Large intestine (tissue), 3 donors: Measurements from ENCODE around the gene UGT8. TPM values are rescaled to one million over a fixed set of nuclear protein-coding genes. Genes with fewer than 3 reads are reported as not detected.
A peak's percentile ranks its signal among the peaks of the same experiment; 100 is the strongest.
"Not testable (repeated sequence)": the region's sequence is repeated elsewhere in the genome, so short reads cannot be mapped to it uniquely, and the experiment has no call there.

Experiments
- DNase-seq, 2 donors: peaks; one replicate each; pipeline versions ENCODE4 v3.0.0 to v3.0.0-alpha.2; 2013
- H3K27ac ChIP-seq: one replicate; pipeline ENCODE4 v1.5.1; 2013; ENCODE audit warnings: low read length
- H3K27me3 ChIP-seq: 2 replicates; pipeline ENCODE4 v1.6.1; 2013; ENCODE audit warnings: low read length; ENCODE audit not compliant: control insufficient read depth, insufficient read depth
- H3K36me3 ChIP-seq: 2 replicates; pipeline ENCODE4 v1.6.1; 2013; ENCODE audit warnings: low read length; ENCODE audit not compliant: control insufficient read depth, insufficient read depth
- H3K4me1 ChIP-seq: one replicate; pipeline ENCODE4 v1.6.1; 2013; ENCODE audit warnings: low read length; ENCODE audit not compliant: control insufficient read depth, insufficient read depth
- H3K4me3 ChIP-seq: one replicate; pipeline ENCODE4 v1.5.1; 2013; ENCODE audit warnings: low read length
- H3K9me3 ChIP-seq: one replicate; pipeline ENCODE4 v1.6.1; 2013; ENCODE audit warnings: mild to moderate bottlenecking, low read depth, low read length, moderate library complexity; ENCODE audit not compliant: control insufficient read depth
- WGBS: methylation state at CpG from one replicate; pipeline ENCODE4 v1.1.5; 2013; ENCODE audit warnings: low lambda C conversion rate; ENCODE audit not compliant: insufficient coverage; 5-methylcytosine and 5-hydroxymethylcytosine counted together
- polyA plus RNA-seq: library from polyadenylated mRNA; unstranded; fragments of 120-200 nt; gene quantifications from one replicate; pipeline ENCODE4 v1.2.1, GENCODE V29; 2013

UGT8 gene
- polyA plus RNA-seq, 1 donor, result 76.6 TPM

DNA sequence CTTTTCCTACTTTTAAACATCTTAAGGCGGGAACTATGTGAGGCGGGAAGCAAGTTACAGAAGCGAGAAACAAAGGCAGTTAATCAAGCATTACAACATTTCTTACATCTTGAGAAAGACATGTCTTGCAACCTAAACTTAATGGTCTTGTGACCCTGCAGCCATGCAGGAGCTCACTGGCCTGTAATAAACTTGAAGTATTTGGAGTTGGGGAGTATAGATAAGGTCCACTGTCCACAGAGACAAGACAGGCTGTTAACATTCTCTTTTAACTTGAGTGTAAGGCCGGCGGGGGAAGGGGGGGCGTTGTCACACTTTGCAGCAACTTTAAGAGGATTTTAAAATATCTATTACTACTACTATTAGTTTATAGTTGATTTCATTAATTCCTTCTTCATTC lies 10.3 kb upstream of the UGT8 start:
- DNase-seq, result no peak
- Histone ChIP-seq H3K4me1 (peaks cover 15% of the 10 kb centered on the region), H3K4me3 (no peak overlapping the region), H3K9me3 (no peaks in the 10 kb centered on the region), H3K27ac (no peak overlapping the region), H3K36me3 (no peaks in the 10 kb centered on the region), H3K27me3 (no peaks in the 10 kb centered on the region)
- WGBS, result no CpG with 5 or more reads among the region's 6 CpGs

DNA sequence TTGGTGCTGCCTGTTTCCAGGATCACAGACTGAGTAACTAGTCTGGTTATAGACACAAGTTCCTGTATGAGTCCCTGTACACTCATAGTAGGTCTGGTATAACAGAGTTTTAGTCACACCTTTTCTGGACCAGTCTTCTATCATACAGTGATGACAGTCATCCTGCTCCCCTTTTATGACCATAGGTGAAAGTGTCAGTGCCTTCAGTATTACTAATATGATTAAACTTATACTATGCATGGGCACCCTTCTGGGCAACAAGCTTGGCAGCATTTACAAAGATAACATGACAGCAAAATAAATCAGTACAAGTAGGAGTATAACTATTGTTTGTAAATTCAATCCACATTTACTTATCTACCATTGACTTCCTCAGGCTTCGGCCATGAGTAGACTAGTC lies 8.2 kb upstream of the UGT8 start:
- WGBS, result no CpG with 5 or more reads among the region's 1 CpG
- H3K36me3 ChIP-seq, H3K4me3 ChIP-seq, H3K9me3 ChIP-seq, DNase-seq, H3K27ac ChIP-seq, H3K27me3 ChIP-seq: not testable (repeated sequence)
- peaks cover 24% of the 10 kb centered on the region for H3K4me1 ChIP-seq

DNA sequence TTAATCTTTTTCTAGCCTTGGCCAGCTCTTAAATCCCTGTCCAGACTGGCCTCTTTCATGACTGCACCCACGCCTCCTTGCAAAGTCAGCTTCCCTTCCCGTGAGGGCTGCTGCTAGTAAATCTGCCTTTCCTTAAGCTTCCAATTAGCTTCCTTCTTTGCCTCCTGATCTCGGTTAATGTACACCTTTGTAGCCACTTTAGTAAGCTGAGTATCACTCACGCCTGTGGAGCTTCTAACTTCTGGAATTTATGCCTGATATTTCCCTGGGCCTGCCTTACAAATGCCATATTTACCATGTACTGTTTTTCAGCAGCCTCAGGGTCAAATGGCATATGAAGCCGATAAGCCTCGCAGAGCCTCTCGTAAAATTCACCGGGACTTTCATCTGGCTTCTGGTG lies 5.1 kb upstream of the UGT8 start:
- H3K27ac ChIP-seq, result peak overlapping the region; percentile 76

DNA sequence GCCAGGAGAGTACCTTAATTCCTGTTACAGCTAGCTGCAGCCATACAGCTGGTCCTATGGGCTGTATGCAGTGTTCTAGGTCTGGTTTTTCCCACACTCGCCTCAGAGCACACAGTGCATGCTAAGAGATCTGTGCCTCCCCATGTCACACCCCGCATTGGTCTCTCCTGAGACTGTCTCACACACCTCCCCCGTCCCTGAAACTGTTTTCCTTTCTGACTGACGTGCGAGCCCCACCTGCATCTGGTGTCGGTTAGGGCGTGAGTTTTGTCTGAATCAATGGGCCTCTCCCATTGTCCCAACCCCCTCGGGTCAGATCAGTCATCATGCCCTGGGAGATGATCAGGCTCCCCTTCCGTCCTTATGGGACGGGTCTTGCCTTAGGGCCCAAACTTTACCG lies 3.4 kb upstream of the UGT8 start:
- Histone ChIP-seq H3K27me3 (peaks cover 18% of the 10 kb centered on the region), H3K9me3 (peaks cover 7% of the 10 kb centered on the region), H3K4me1 (peaks cover 35% of the 10 kb centered on the region), H3K27ac (peak overlapping the region; percentile 78), H3K36me3 (no peaks in the 10 kb centered on the region), H3K4me3 (no peak overlapping the region)
- DNase-seq, result no peak
- no CpG with 5 or more reads among the region's 11 CpGs for WGBS

More for the DNA sequence above, 5.1 kb upstream of the UGT8 start:
- WGBS, result 24% methylated on average over 2 of the region's 8 CpGs
- Histone ChIP-seq H3K4me3 (no peak overlapping the region), H3K36me3 (no peaks in the 10 kb centered on the region), H3K9me3 (peaks cover 7% of the 10 kb centered on the region), H3K4me1 (peaks cover 35% of the 10 kb centered on the region), H3K27me3 (peaks cover 7% of the 10 kb centered on the region)
- peak; percentile 43 to 70 for DNase-seq

DNA sequence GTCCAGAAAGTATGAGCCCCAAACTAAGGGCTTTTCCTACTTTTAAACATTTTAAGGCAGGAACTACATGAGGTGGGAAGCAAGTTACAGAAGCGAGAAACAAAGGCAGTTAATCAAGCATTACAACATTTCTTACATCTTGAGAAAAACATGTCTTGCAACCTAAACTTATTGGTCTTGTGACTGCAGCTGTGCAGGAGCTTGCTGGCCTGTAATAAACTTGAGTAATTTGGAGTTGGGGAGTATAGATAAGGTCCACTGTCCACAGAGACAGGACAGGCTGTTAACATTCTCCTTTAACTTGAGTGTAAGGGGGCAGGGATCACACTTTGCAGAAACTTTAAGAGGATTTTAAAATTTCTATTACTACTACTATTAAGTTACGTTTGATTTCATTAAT lies 2.7 kb upstream of the UGT8 start:
- peaks cover 35% of the 10 kb centered on the region for H3K4me1 ChIP-seq
- WGBS, result no CpG with 5 or more reads among the region's 2 CpGs
- peaks cover 7% of the 10 kb centered on the region for H3K9me3 ChIP-seq
- no peak overlapping the region for H3K4me3 ChIP-seq
- H3K27ac ChIP-seq, result peak overlapping the region; percentile 78
- H3K27me3 ChIP-seq, result peaks cover 18% of the 10 kb centered on the region
- H3K36me3 ChIP-seq, result no peaks in the 10 kb centered on the region
- DNase-seq, result peak; percentile 63

DNA sequence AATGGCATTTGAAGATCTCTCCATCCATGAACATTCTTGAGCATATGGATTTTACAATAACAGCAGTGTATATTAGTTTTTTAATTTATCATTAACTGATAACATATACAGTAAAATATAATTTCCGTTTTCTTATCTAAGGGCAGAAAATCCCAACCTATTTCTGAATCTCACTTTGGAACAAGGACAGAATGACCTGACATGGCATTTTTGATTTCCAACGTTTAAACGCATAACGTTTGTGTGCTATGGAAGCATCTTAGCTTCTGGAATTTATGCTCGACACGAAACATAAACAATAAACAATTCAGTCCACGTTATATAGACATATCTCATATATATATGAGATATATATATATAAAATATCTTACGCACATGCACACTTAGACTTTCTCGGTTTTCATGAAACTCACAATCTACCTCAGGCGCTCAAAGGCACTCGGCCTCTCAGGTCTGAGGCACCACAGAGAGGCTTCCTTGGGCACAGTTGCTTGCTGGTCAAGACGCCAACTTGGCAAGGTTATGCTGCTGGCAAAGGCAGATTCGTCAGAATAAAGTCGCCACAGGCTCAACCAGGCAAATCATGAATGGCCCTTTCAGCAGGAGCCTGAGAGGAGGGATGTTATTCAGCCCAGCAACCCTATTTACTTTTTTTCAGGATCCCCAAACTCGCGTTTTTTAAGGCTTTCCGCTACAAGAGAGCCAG lies 1.0 kb upstream of the UGT8 start:
- H3K4me1 ChIP-seq, result peaks cover 36% of the 10 kb centered on the region
- no CpG with 5 or more reads among the region's 17 CpGs for WGBS
- H3K9me3 ChIP-seq, result peaks cover 7% of the 10 kb centered on the region
- no peaks in the 10 kb centered on the region for H3K36me3 ChIP-seq
- H3K4me3 ChIP-seq, result peak overlapping the region; percentile 92
- peaks cover 18% of the 10 kb centered on the region for H3K27me3 ChIP-seq
- no peak for DNase-seq
- H3K27ac ChIP-seq, result peak overlapping the region; percentile 87

DNA sequence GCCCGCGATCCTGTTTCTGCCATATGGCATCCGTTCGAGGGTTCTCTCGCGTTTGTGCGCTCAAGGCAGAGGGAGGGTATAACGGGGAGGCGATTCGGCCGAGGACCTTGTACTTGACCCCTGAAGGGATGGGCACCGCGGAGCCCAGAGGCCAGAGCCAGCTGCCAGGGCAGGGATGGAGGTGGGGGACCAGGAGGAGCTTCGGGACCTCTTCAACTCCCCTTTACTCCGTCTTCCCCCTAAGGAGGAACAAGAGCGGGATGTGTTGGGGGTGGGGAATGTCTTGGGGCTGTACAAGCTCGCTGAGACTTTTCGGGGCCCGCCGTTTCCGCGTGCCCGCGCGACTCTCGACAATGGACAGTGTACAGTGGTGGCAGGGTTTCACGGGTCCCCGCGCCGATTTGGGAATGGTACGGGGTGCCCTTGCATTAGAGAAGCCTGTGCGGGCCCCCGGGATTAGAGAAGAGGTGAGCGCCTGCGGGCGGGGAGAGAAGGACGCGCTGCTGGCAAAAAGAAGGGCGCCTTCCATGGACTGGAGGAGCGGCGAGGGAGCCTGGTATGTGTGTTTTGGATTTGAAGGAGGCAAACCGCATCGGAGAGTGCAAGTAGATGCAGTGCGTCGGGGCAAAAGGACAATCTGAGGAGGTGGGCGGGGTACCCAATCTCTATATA lies 760 bp downstream of the UGT8 start:
- peak; percentile 35 to 78 for DNase-seq
- no peaks in the 10 kb centered on the region for H3K36me3 ChIP-seq
- peaks cover 25% of the 10 kb centered on the region for H3K4me1 ChIP-seq
- WGBS, result no CpG with 5 or more reads among the region's 46 CpGs
- peak overlapping the region; percentile 87 for H3K27ac ChIP-seq
- H3K9me3 ChIP-seq, result peaks cover 7% of the 10 kb centered on the region
- peak overlapping the region; percentile 92 for H3K4me3 ChIP-seq
- peaks cover 18% of the 10 kb centered on the region for H3K27me3 ChIP-seq

DNA sequence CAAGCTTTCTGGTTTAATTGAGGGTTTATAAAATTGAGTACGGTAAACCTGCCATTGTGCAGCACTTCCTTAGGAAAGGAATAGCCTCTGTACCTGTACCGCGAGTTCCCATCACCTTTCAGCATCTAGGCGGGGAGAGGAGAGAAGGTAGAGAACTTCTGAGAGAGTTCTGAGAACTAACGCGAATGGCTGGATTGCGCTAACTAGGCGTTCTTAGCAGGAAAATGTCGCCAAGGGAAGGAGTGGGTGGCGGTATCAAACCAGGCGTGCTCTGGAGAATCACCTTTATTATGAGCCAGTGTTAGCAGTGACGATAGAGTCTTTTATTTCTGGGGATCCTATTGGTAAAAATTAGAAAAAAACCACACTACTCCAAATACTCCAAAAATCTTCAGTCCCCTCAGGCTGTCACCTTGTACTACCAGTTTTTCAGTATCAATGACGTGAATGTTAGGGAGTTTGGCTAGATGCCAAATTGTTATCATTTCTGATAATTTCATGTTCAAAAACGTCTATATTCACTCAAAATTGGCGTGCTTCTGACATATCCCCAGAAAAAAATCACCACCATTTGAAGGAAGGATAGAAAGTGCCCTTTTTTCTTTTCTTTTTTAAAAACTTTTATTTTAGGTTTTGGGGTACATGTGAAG lies 1.4 kb downstream of the UGT8 start:
- H3K4me1 ChIP-seq, result peaks cover 21% of the 10 kb centered on the region
- peak overlapping the region; percentile 87 for H3K27ac ChIP-seq
- peaks cover 18% of the 10 kb centered on the region for H3K27me3 ChIP-seq
- no peaks in the 10 kb centered on the region for H3K36me3 ChIP-seq
- 0% methylated on average over 3 of the region's 15 CpGs for WGBS
- peaks cover 6% of the 10 kb centered on the region for H3K9me3 ChIP-seq
- peak in 1 of 2 donors; percentile 65 for DNase-seq
- H3K4me3 ChIP-seq, result peak overlapping the region; percentile 92

DNA sequence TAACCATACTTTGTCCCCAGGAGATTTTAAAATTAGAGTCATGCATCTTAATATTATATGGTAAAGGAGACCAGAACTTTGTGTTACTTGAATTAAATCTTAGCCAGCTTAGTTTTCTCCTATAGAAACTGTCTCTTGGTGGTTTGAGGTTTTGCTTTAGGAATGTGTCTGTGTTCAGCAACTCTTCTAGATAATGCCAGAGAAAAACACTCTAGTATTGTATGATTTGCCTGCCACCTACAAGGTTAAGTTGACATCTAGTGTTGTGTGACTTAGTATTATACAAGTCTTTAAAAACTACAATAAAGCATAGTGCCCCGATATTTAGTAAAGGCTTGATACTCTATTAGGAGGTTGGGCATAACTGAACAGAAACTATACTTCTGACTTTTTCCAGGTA lies 2.1 kb downstream of the UGT8 start:
- peak overlapping the region; percentile 92 for H3K4me3 ChIP-seq
- H3K9me3 ChIP-seq, result no peaks in the 10 kb centered on the region
- H3K27me3 ChIP-seq, result peaks cover 18% of the 10 kb centered on the region
- no peaks in the 10 kb centered on the region for H3K36me3 ChIP-seq
- H3K27ac ChIP-seq, result peak overlapping the region; percentile 87
- H3K4me1 ChIP-seq, result peaks cover 15% of the 10 kb centered on the region
- DNase-seq, result peak in 1 of 2 donors; percentile 32
- WGBS, result no CpG with 5 or more reads among the region's 1 CpG

DNA sequence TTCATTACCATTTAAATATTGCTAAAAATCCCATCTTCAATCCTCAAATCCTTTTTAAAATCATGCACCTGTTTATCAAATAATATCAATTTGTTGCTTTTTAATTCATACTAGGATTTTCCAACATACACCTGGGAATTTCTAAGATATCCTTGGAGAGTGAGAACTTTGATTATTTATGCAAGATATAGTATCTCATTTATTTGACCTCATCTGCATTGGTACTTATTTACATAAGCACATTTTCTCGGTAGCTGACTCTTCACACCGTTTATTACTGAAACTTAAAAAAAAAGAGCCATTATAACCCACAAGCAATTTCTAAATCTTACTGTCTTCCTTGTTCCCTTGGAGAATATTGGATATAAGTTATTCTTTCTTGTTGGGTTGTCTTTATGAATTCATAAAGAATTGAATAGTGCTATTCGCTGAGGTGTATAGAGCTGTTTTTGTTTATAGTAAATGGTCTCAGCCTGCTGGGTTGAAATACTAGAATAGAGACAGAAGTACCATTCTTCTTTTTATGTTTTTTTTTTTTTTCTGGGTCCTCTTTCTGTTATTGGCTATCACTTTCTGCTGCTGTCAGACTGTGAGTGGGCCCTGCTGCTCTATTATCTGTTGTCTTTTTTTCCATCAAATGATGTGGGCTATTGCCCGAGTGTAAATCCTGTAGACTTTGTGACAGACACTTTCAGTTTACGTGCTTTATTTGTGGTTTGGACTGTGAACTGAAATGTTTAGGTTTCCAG lies 2.9 kb downstream of the UGT8 start:
- 53% methylated on average over 2 of the region's 5 CpGs for WGBS
- Histone ChIP-seq H3K4me1 (peaks cover 17% of the 10 kb centered on the region), H3K27ac (peak overlapping the region; percentile 87), H3K36me3 (no peaks in the 10 kb centered on the region), H3K27me3 (peaks cover 18% of the 10 kb centered on the region), H3K9me3 (no peaks in the 10 kb centered on the region), H3K4me3 (peak overlapping the region; percentile 92)
- peak in 1 of 2 donors; percentile 52 for DNase-seq
